ENCODE results near the gene NR1I3. TPM values are rescaled to one million over a fixed set of nuclear protein-coding genes. Genes with fewer than 3 reads are reported as not detected.

The NR1I3 gene
- polyA plus RNA-seq, 1 of the 3 experiments (the other 2 are of a cell fraction): not detected

DNA sequence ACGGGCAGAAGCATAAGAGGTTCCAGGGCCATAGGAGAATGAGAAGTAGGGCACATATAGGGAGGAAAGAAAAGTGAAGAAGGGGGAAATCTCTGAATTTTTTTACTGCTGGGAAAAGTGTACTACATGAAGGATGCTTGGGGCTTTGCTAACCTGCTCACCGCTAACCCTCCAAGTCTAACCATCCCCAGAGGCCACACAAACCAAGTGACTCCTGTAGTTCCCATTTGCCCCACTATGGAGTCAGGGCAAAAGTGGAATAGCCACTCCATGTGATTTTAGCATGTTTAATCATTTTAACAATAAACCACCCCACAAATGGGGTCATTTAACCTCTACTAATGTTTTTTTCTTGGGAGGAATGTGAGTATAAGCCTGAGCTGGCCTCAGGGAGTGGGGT, 47.1 kb upstream of the NR1I3 start (continued):
- no peak for TF ChIP-seq RXRA (IDR thresholded peaks at IDR 0.05; ENCODE audit: borderline replicate concordance, low read depth)

- Histone ChIP-seq H3K4me1 (ENCODE audit: control insufficient read depth in 1 of 2, insufficient read depth in 2 of 2, low read depth in 1 of 2, low read length in 1 of 2) (no peaks in the 10 kb centered on the region), H4K20me1 (ENCODE audit: insufficient read depth) (no peaks in the 10 kb centered on the region), H3K27me3 (ENCODE audit: insufficient read depth) (peaks cover 22% of the 10 kb centered on the region; the same call in 1 of the 2 replicates), H3K79me2 (ENCODE audit: insufficient read depth) (no peaks in the 10 kb centered on the region), H3K9me3 (no peaks in the 10 kb centered on the region), H2AFZ (ENCODE audit: low read depth) (no peak overlapping the region), H3K27ac (ENCODE audit: low read depth in 2 of 2, low read length in 1 of 2) (no peak overlapping the region), H3K9ac (no peak overlapping the region), H3K4me3 (ENCODE audit: low read depth in 2 of 2, low read length in 1 of 2) (no peak overlapping the region), H3K4me2 (no peak overlapping the region), H3K9me2 (no peaks in the 10 kb centered on the region), H3F3A (replicated peaks; ENCODE audit: insufficient read depth) (no peaks in the 10 kb centered on the region), H3K36me3 (replicated peaks in 1 of 2; ENCODE audit: control insufficient read depth in 1 of 2, insufficient read depth in 2 of 2, low read length in 1 of 2) (no peaks in the 10 kb centered on the region)
- TF ChIP-seq PBX3 (IDR thresholded peaks at IDR 0.05) (no peak), GABPA (IDR thresholded peaks at IDR 0.05; ENCODE audit: low read depth) (no peak), FOXJ3 (CRISPR knock-in tag; IDR thresholded peaks at IDR 0.05) (no peak), CHD2 (IDR thresholded peaks at IDR 0.05; ENCODE audit: low read length, partially characterized antibody) (no peak), FOSL2 (IDR thresholded peaks at IDR 0.05; ENCODE audit: borderline replicate concordance, low read depth) (no peak), TEAD4 (IDR thresholded peaks at IDR 0.05; ENCODE audit: borderline replicate concordance, insufficient read depth) (no peak), RFX5 (IDR thresholded peaks at IDR 0.05; ENCODE audit: low read length) (no peak), SIN3A (IDR thresholded peaks at IDR 0.05; ENCODE audit: borderline replicate concordance, low read depth, low read length) (no peak), NRF1 (IDR thresholded peaks at IDR 0.05; ENCODE audit: low read depth, low read length) (no peak), MXI1 (IDR thresholded peaks at IDR 0.05; ENCODE audit: low read depth, low read length) (no peak), TAF1 (IDR thresholded peaks at IDR 0.05; ENCODE audit: borderline replicate concordance, low read depth, low read length) (no peak), IRF3 (IDR thresholded peaks at IDR 0.05; ENCODE audit: low read depth, low read length) (no peak)
- TF ChIP-seq, protein P1, sequence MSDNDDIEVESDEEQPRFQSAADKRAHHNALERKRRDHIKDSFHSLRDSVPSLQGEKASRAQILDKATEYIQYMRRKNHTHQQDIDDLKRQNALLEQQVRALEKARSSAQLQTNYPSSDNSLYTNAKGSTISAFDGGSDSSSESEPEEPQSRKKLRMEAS (IDR thresholded peaks at IDR 0.05; ENCODE audit: low read depth): no peak
- 38% methylated on average over 1 of the region's 1 CpG for WGBS (ENCODE audit: low lambda C conversion rate)
- ChIA-PET CTCF (interaction anchor here (0.7 to 1.7 kb wide), 5 partner anchors 9 to 99 kb away, joined by 3 to 8 read pairs (median 4); no protein-coding TSS in a partner anchor), POLR2A (interaction anchor here (0.9 kb wide), 1 partner anchor 9 kb away, joined by 6 read pairs; no protein-coding TSS in a partner anchor)
- no peak for DNase-seq
Measured at GRCh38 chr1:161282991-161283390, 45.0 kb upstream of the NR1I3 start.
